Activated CD8-positive, alpha-beta T cell treated with anti-CD3 and anti-CD28 coated beads, Interleukin-2, amount 10 ng/mL, durations not matched to agents 7 days and 5 days (primary cell): ENCODE measurements around the gene TRIP12. TPM values are rescaled to one million over a fixed set of nuclear protein-coding genes. Genes with fewer than 3 reads are reported as not detected.

Experiments used
- ATAC-seq: fragments of 150-1000 bp; cut with Tn5 transposase; one replicate; pipeline ENCODE4 v1.10.0; 2021; ENCODE audit warnings: moderate library complexity
- CTCF ChIA-PET: fragments of 350-600 bp; sonication (Branson Sonifier 250); formaldehyde crosslinking; loops from one replicate; lab custom pipeline; 2021; ENCODE audit warnings: antibody characterized with exemption; lab: Charles Lee
- POLR2A ChIA-PET: fragments of 350-600 bp; sonication (Branson Sonifier 250); formaldehyde crosslinking; loops from one replicate; lab custom pipeline; 2021; ENCODE audit warnings: antibody characterized with exemption; lab: Charles Lee
- DNase-seq: peaks from one replicate; pipeline ENCODE4 v3.0.0-alpha.2; 2020
- H3K27ac Mint-ChIP-seq: one replicate; pipeline ENCODE4 v1.8.0; 2021; ENCODE audit warnings: mild to moderate bottlenecking, mixed read lengths
- H3K27me3 Mint-ChIP-seq: one replicate; pipeline ENCODE4 v1.8.0; 2021; ENCODE audit warnings: low read depth, mixed read lengths
- H3K36me3 Mint-ChIP-seq: one replicate; pipeline ENCODE4 v1.8.0; 2021; ENCODE audit warnings: low read depth, mixed read lengths
- H3K4me1 Mint-ChIP-seq: one replicate; pipeline ENCODE4 v1.8.0; 2021; ENCODE audit warnings: low read depth, mixed read lengths
- H3K4me3 Mint-ChIP-seq: one replicate; pipeline ENCODE4 v1.8.0; 2021; ENCODE audit warnings: mild to moderate bottlenecking, mixed read lengths
- H3K9me3 Mint-ChIP-seq: one replicate; pipeline ENCODE4 v1.8.0; 2022; ENCODE audit warnings: mixed read lengths; ENCODE audit not compliant: insufficient read depth
- total RNA-seq, 2 experiments: library from RNA; stranded (reverse); gene quantifications; one replicate each; pipeline ENCODE4 v1.2.3, GENCODE V29; 2021

TRIP12 gene
- total RNA-seq, 2 experiments from 2014 or later, result 221 to 229 TPM

GRCh38 chr2:229888031-229888430 is 33.8 kb downstream of the TRIP12 start:
- ChIA-PET CTCF (interaction anchor here (1.1 kb wide), 1 partner anchor 108 kb away, joined by 3 read pairs; no protein-coding TSS in a partner anchor), POLR2A (no interaction called here)
- H3K4me3 Mint-ChIP-seq, result no peak overlapping the region
- H3K9me3 Mint-ChIP-seq, result no peaks in the 10 kb centered on the region
- ATAC-seq (no peak), DNase-seq (no peak)
- no peak overlapping the region for H3K27ac Mint-ChIP-seq
- no peaks in the 10 kb centered on the region for H3K27me3 Mint-ChIP-seq
- no peaks in the 10 kb centered on the region for H3K4me1 Mint-ChIP-seq
- H3K36me3 Mint-ChIP-seq, result peaks cover 9% of the 10 kb centered on the region

GRCh38 chr2:229887441-229887840 is 34.4 kb downstream of the TRIP12 start:
- Mint-ChIP-seq H3K27ac (no peak overlapping the region), H3K4me1 (peaks cover 4% of the 10 kb centered on the region), H3K4me3 (no peak overlapping the region), H3K27me3 (no peaks in the 10 kb centered on the region), H3K9me3 (no peaks in the 10 kb centered on the region), H3K36me3 (peaks cover 9% of the 10 kb centered on the region)
- ChIA-PET POLR2A (no interaction called here), CTCF (interaction anchor here (1.1 kb wide), 1 partner anchor 107 kb away, joined by 3 read pairs; no protein-coding TSS in a partner anchor)
- DNase-seq (no peak), ATAC-seq (no peak)

- Mint-ChIP-seq H3K36me3 (peaks cover 15% of the 10 kb centered on the region), H3K4me3 (no peak overlapping the region), H3K4me1 (peaks cover 6% of the 10 kb centered on the region), H3K9me3 (no peaks in the 10 kb centered on the region), H3K27ac (no peak overlapping the region), H3K27me3 (no peaks in the 10 kb centered on the region)
- ChIA-PET POLR2A (no interaction called here), CTCF (no interaction called here)
- ATAC-seq (no peak), DNase-seq (no peak)
These were observed 36.8 kb downstream of the TRIP12 start for GRCh38 chr2:229884775-229885699.

- Mint-ChIP-seq H3K36me3 (peaks cover 24% of the 10 kb centered on the region), H3K4me1 (peaks cover 6% of the 10 kb centered on the region), H3K9me3 (no peaks in the 10 kb centered on the region), H3K4me3 (no peak overlapping the region), H3K27ac (no peak overlapping the region), H3K27me3 (no peaks in the 10 kb centered on the region)
- ATAC-seq (no peak), DNase-seq (no peak)
- ChIA-PET POLR2A (no interaction called here), CTCF (no interaction called here)
These were observed 39.2 kb downstream of the TRIP12 start for GRCh38 chr2:229882583-229882982.

GRCh38 chr2:229880892-229881586 is 40.8 kb downstream of the TRIP12 start:
- Mint-ChIP-seq H3K36me3 (peaks cover 23% of the 10 kb centered on the region), H3K4me3 (no peak overlapping the region), H3K27me3 (no peaks in the 10 kb centered on the region), H3K27ac (no peak overlapping the region), H3K9me3 (no peaks in the 10 kb centered on the region), H3K4me1 (peaks cover 6% of the 10 kb centered on the region)
- no peak for ATAC-seq
- ChIA-PET POLR2A (no interaction called here), CTCF (no interaction called here)
- DNase-seq, result no peak

GRCh38 chr2:229879191-229879950 is 42.4 kb downstream of the TRIP12 start:
- H3K27ac Mint-ChIP-seq, result no peak overlapping the region
- H3K27me3 Mint-ChIP-seq, result no peaks in the 10 kb centered on the region
- no peaks in the 10 kb centered on the region for H3K9me3 Mint-ChIP-seq
- DNase-seq, result no peak
- peaks cover 6% of the 10 kb centered on the region for H3K4me1 Mint-ChIP-seq
- ChIA-PET POLR2A (no interaction called here), CTCF (interaction anchor here (2.0 kb wide), 1 partner anchor 78 kb away, joined by 5 read pairs; no protein-coding TSS in a partner anchor)
- peaks cover 32% of the 10 kb centered on the region for H3K36me3 Mint-ChIP-seq
- no peak overlapping the region for H3K4me3 Mint-ChIP-seq
- no peak for ATAC-seq

GRCh38 chr2:229875549-229875948 is 46.3 kb downstream of the TRIP12 start:
- H3K27ac Mint-ChIP-seq, result no peak overlapping the region
- no peak for ATAC-seq
- H3K36me3 Mint-ChIP-seq, result peaks cover 48% of the 10 kb centered on the region
- ChIA-PET CTCF (interaction anchor here (1.2 kb wide), 1 partner anchor 36 kb away, joined by 3 read pairs; no protein-coding TSS in a partner anchor), POLR2A (no interaction called here)
- no peak overlapping the region for H3K4me3 Mint-ChIP-seq
- no peaks in the 10 kb centered on the region for H3K9me3 Mint-ChIP-seq
- no peaks in the 10 kb centered on the region for H3K27me3 Mint-ChIP-seq
- no peak for DNase-seq
- H3K4me1 Mint-ChIP-seq, result peaks cover 11% of the 10 kb centered on the region

- Mint-ChIP-seq H3K9me3 (no peaks in the 10 kb centered on the region), H3K27ac (no peak overlapping the region), H3K36me3 (peaks cover 52% of the 10 kb centered on the region), H3K4me3 (no peak overlapping the region), H3K27me3 (no peaks in the 10 kb centered on the region), H3K4me1 (peaks cover 11% of the 10 kb centered on the region)
- ChIA-PET CTCF (interaction anchor here (0.8 to 1.2 kb wide), 2 partner anchors 36 to 94 kb away, joined by 3 to 4 read pairs; no protein-coding TSS in a partner anchor), POLR2A (no interaction called here)
- DNase-seq, result no peak
- no peak for ATAC-seq
These were observed 47.2 kb downstream of the TRIP12 start for GRCh38 chr2:229874647-229875046.

- Mint-ChIP-seq H3K27me3 (no peaks in the 10 kb centered on the region), H3K4me3 (no peak overlapping the region), H3K36me3 (peaks cover 55% of the 10 kb centered on the region), H3K27ac (no peak overlapping the region), H3K4me1 (peaks cover 14% of the 10 kb centered on the region), H3K9me3 (no peaks in the 10 kb centered on the region)
- no peak for ATAC-seq
- ChIA-PET POLR2A (no interaction called here), CTCF (interaction anchor here (1.6 kb wide), 1 partner anchor 72 kb away, joined by 5 read pairs; no protein-coding TSS in a partner anchor)
- DNase-seq, result no peak
These were observed 48.7 kb downstream of the TRIP12 start for GRCh38 chr2:229873123-229873581.

- no peak overlapping the region for H3K27ac Mint-ChIP-seq
- ATAC-seq (no peak), DNase-seq (no peak)
- peaks cover 14% of the 10 kb centered on the region for H3K4me1 Mint-ChIP-seq
- H3K27me3 Mint-ChIP-seq, result no peaks in the 10 kb centered on the region
- H3K9me3 Mint-ChIP-seq, result no peaks in the 10 kb centered on the region
- H3K36me3 Mint-ChIP-seq, result peaks cover 49% of the 10 kb centered on the region
- H3K4me3 Mint-ChIP-seq, result no peak overlapping the region
- ChIA-PET POLR2A (no interaction called here), CTCF (interaction anchor here (1.0 kb wide), 1 partner anchor 36 kb away, joined by 3 read pairs; no protein-coding TSS in a partner anchor)
These were observed 50.7 kb downstream of the TRIP12 start for GRCh38 chr2:229870903-229871656.

GRCh38 chr2:229869226-229869625 is 52.6 kb downstream of the TRIP12 start:
- H3K27ac Mint-ChIP-seq, result no peak overlapping the region
- peaks cover 19% of the 10 kb centered on the region for H3K4me1 Mint-ChIP-seq
- no peaks in the 10 kb centered on the region for H3K9me3 Mint-ChIP-seq
- ChIA-PET POLR2A (no interaction called here), CTCF (no interaction called here)
- H3K27me3 Mint-ChIP-seq, result no peaks in the 10 kb centered on the region
- ATAC-seq (no peak), DNase-seq (no peak)
- H3K4me3 Mint-ChIP-seq, result no peak overlapping the region
- peaks cover 46% of the 10 kb centered on the region for H3K36me3 Mint-ChIP-seq
